Psoas muscle (tissue), 8 donors: ENCODE results near the gene CHST15. TPM values are rescaled to one million over a fixed set of nuclear protein-coding genes. Genes with fewer than 3 reads are reported as not detected.

Experiments
- ATAC-seq, 4 donors: fragments of 200-7000 bp; cut with Tn5 transposase; one replicate each; pipeline ENCODE4 v1.9.1; 2020; ENCODE audit warnings: moderate library complexity in 3 of 4, mild to moderate bottlenecking in 2 of 4
- DNase-seq, 2 donors: peaks; one replicate each; pipeline ENCODE4 v3.0.0-alpha.2; 2020
- H3K27ac ChIP-seq: fragments of 200-600 bp; one replicate; pipeline ENCODE4 v1.8.0; 2022
- H3K27me3 ChIP-seq, 3 donors: fragments of 200-600 bp in 1 of 3; one replicate each; pipeline versions ENCODE4 v1.6.1 to v1.8.0; 2013 to 2022; ENCODE audit warnings: low read length in 2 of 3, mild to moderate bottlenecking in 2 of 3, moderate library complexity in 1 of 3; ENCODE audit not compliant: insufficient read depth in 3 of 3
- H3K36me3 ChIP-seq, 2 donors: fragments of 200-600 bp in 1 of 2; one replicate each; pipeline versions ENCODE4 v1.6.1 to v1.8.0; 2013 to 2022; ENCODE audit warnings: low read depth in 1 of 2, mild to moderate bottlenecking in 1 of 2, moderate library complexity in 1 of 2; ENCODE audit not compliant: insufficient read depth in 1 of 2
- H3K4me1 ChIP-seq: fragments of 200-600 bp; one replicate; pipeline ENCODE4 v1.8.0; 2022
- H3K4me3 ChIP-seq: fragments of 200-600 bp; one replicate; pipeline ENCODE4 v1.8.0; 2022; ENCODE audit warnings: mild to moderate bottlenecking
- H3K9me3 ChIP-seq: fragments of 200-600 bp; one replicate; pipeline ENCODE4 v1.8.0; 2022
- WGBS, 3 donors: extraction: QIAGEN DNeasy Blood & Tissue Kit; methylation state at CpG; one replicate each; pipeline versions ENCODE4 v1.1.6 to v1.1.7; 2013; 5-methylcytosine and 5-hydroxymethylcytosine counted together
- intact Hi-C, 2 donors: fragments of 100-400 bp; cut with DNase I; formaldehyde crosslinking; loops; one replicate each; pipeline versions ENCODE4 v1.11.0 to v1.14.2; 2022
- polyA plus RNA-seq, 3 donors: library from polyadenylated mRNA; stranded (reverse); fragments of 200-250 nt; gene quantifications; one replicate each; pipeline ENCODE4 v1.2.3, GENCODE V29; 2013
- total RNA-seq, 4 donors: library from RNA; stranded (reverse); fragmentation: NEBNext Ultra II Directional in 2 of 4; extraction: Animal tissue kit (Norgen Biotek cat#: 25700) in 2 of 4; gene quantifications; one replicate each; pipeline versions ENCODE4 v1.2.1 to v1.2.4, GENCODE V29; 2021 to 2023
- TF ChIP-seq, protein P1 (sequence below): fragments of 200-600 bp; IDR thresholded peaks from one replicate; pipeline ENCODE4 v1.8.0; 2022; ENCODE audit warnings: antibody characterized with exemption
- donor health status: healthy with polysubstance abuse.
- donor health status: DM: no; HTN: no; CAD: no; lungs with moderate emphysema.
- donor health status: Bipolar disorder and iron deficiency.
- donor health status: healthy.
- donor health status: DM: yes; HTN: yes; CAD: no.
- donor health status: DM: no; HTN: no; CAD: no.
- donor health status: DM: no; HTN: no; CAD: no.
- donor health status: DM: yes; HTN: yes; CAD: no.

The CHST15 gene
- total and polyA plus RNA-seq, 7 donors, result 3.6 to 39.2 (median 10.4) TPM

DNA sequence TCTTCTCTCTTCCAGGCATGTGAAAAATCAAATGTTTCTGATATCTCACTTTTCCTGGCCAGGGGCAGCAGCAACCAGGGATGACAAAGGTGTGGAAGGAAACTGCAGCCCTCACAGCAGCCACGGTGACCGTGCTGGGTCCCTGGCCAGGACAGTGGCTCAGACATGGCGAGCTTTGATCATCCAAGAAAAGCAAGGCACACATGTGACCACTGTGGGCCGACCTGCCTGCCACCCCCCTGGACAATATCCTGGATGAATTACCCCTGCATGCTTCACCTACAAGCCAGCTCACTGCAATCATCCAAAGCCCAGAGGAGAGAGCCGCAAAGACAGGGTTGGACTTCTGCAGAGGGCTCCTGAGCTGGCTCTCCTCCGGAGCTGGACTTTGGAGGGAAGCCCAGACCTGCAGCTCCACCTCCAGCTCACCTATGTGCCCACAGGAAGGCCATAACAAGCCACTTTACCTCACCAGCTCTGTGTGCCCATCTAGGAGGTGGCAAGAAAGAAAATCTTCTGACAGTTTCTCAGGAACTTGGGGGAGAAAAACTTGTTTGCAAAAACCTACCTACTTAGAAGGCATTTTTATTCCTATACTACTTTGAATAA, 2.7 kb downstream of the CHST15 start:
- peaks cover 0 to 4% (median 0%) of the 10 kb centered on the region in 3 donors for H3K27me3 ChIP-seq
- H3K9me3 ChIP-seq, result no peaks in the 10 kb centered on the region
- H3K4me3 ChIP-seq, result peak overlapping the region; percentile 79
- no peaks in the 10 kb centered on the region for H3K36me3 ChIP-seq
- no peak overlapping the region for H3K27ac ChIP-seq
- DNase-seq (no peak), ATAC-seq (no peak)
- TF ChIP-seq, protein P1, sequence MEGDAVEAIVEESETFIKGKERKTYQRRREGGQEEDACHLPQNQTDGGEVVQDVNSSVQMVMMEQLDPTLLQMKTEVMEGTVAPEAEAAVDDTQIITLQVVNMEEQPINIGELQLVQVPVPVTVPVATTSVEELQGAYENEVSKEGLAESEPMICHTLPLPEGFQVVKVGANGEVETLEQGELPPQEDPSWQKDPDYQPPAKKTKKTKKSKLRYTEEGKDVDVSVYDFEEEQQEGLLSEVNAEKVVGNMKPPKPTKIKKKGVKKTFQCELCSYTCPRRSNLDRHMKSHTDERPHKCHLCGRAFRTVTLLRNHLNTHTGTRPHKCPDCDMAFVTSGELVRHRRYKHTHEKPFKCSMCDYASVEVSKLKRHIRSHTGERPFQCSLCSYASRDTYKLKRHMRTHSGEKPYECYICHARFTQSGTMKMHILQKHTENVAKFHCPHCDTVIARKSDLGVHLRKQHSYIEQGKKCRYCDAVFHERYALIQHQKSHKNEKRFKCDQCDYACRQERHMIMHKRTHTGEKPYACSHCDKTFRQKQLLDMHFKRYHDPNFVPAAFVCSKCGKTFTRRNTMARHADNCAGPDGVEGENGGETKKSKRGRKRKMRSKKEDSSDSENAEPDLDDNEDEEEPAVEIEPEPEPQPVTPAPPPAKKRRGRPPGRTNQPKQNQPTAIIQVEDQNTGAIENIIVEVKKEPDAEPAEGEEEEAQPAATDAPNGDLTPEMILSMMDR, result no peak
- peaks cover 38% of the 10 kb centered on the region for H3K4me1 ChIP-seq
- WGBS, 3 donors, result 41 to 75% (median 61%) methylated on average over 6 of the region's 6 CpGs
- intact Hi-C loops, result loop anchor here (5.0 kb wide), 3 partner anchors 33 to 107 kb away; no protein-coding TSS in a partner anchor

DNA sequence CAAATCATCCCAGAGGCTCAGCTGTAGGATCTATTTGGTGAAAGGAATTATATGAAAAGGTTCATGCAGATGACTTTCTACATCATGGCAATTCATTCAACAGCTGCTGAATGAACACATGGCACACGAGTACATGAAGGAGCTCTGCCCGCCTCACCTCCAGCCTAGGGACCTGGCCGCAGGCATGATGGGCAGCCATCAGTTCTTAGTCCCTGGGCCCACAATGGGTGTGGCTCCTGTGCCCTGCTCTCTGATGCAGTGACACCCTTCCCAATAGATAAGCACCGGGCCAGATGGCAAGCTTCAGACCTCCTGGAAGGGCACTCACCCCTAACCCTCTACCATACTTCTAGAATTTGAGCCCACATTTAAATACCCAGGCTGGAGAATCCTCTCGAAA, 3.5 kb downstream of the CHST15 start:
- H3K4me3 ChIP-seq, result no peak overlapping the region
- peaks cover 0 to 4% (median 0%) of the 10 kb centered on the region in 3 donors for H3K27me3 ChIP-seq
- 88 to 91% (median 91%) methylated on average over 5 of the region's 5 CpGs for WGBS, 3 donors
- no peak for ATAC-seq
- H3K27ac ChIP-seq, result no peak overlapping the region
- peaks cover 32% of the 10 kb centered on the region for H3K4me1 ChIP-seq
- TF ChIP-seq, protein P1, result no peak
- no peak for DNase-seq
- no peaks in the 10 kb centered on the region for H3K36me3 ChIP-seq
- intact Hi-C loops, result loop anchor here (5.0 kb wide), 3 partner anchors 33 to 107 kb away; no protein-coding TSS in a partner anchor
- H3K9me3 ChIP-seq, result no peaks in the 10 kb centered on the region

DNA sequence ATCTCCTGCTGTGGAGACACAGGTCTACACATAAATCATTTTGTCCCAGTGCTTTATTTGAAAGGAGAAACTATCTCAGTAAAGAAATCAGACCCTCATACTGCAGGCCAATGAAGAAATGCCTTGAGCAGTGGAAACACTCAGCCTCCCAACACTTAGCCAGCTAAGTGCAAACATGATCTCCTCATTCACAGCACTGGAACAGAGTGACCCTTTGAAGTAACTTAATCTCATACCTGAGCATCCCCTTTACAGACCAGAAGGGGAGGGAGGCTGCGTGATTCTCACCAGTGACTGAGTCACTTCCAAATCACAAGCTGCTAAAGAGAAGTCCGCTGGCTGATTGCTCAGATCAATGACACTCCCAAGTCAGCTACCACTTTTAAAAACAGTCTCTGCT, 4.5 kb downstream of the CHST15 start:
- H3K9me3 ChIP-seq, result no peaks in the 10 kb centered on the region
- H3K4me1 ChIP-seq, result peaks cover 23% of the 10 kb centered on the region
- H3K27me3 ChIP-seq, result peaks cover 0 to 4% (median 0%) of the 10 kb centered on the region in 3 donors
- 37 to 68% (median 67%) methylated on average over 2 of the region's 2 CpGs for WGBS, 3 donors
- peak overlapping the region; percentile 55 for H3K27ac ChIP-seq
- DNase-seq (no peak), ATAC-seq (peak in 3 of 4 donors; percentile 36 to 69 (median 63))
- TF ChIP-seq, protein P1, result no peak
- intact Hi-C loops, result no loop called here
- no peaks in the 10 kb centered on the region for H3K36me3 ChIP-seq
- no peak overlapping the region for H3K4me3 ChIP-seq

DNA sequence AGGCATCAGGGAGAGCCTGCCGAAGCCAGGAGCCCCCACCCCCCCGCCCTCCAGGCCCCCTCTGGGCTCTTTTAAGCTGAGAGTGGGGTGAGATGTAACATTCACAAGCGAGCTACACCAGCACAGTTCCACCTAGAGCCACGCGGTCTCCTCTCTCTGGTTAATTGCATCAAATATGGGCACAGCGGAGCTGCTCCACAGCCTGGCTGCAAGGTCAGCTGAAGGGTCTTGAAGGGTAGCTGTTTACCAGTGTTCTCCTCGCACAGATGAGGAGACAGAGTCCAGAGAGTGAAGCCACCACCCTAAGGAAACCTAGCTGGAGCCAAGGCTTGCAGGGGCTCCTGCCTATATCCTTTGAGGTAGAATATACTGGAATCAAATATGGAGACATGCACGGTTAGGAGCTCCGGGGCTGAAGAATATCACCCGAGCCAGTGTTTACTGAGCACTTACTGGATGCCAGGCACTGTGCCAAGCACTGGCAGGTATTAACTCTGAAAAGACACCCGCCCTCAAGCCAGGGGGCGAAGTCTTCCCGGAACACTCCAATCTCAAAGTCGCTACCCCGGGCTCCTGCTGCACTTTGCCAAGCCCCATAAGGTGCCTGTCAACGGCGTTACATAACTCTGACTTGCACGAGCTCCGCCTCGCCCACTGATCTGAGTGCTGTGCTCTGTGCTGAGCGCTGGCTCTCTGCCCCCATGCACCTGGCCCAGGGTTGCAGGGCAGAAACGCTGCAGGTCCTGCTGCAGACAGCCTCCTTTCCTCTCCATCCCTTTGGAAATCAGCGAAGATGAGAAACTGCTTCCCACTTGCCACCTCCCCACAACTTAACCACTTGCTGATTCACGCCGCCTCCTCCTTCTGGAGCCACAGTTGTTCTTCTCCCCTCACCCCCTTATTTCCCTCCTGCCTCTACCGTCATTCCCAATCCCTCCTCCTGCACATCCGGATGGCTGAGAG, 5.4 kb downstream of the CHST15 start:
- no peaks in the 10 kb centered on the region for H3K36me3 ChIP-seq
- H3K9me3 ChIP-seq, result no peaks in the 10 kb centered on the region
- H3K4me3 ChIP-seq, result no peak overlapping the region
- TF ChIP-seq, protein P1, result no peak
- H3K27ac ChIP-seq, result no peak overlapping the region
- H3K27me3 ChIP-seq, result peaks cover 0 to 4% (median 0%) of the 10 kb centered on the region in 3 donors
- ATAC-seq (no peak), DNase-seq (no peak)
- H3K4me1 ChIP-seq, result peaks cover 20% of the 10 kb centered on the region
- intact Hi-C loops, result no loop called here
- 72 to 87% (median 81%) methylated on average over 27 of the region's 27 CpGs for WGBS, 3 donors
